Urothelium cell line (cell line): Measurements from ENCODE around the gene FRG2B.
"Not testable (repeated sequence)": the region's sequence is repeated elsewhere in the genome, so short reads cannot be mapped to it uniquely, and the experiment has no call there.

Experiments used
- DNase-seq: peaks from one replicate; pipeline ENCODE4 v3.0.0; 2011; ENCODE audit warnings: low spot score, mixed read lengths
- FAIRE-seq: peaks from 2 replicates; lab custom pipeline; 2011; peaks lifted over from hg19 to GRCh38; lab: Jason Lieb, UNC

Gene FRG2B

GRCh38 chr10:133600657-133601056 lies 25.9 kb downstream of the FRG2B start:
- no peak for DNase-seq
- FAIRE-seq = no peak

GRCh38 chr10:133599869-133600268 lies 26.7 kb downstream of the FRG2B start:
- not testable (repeated sequence) for FAIRE-seq, DNase-seq

GRCh38 chr10:133592716-133593115 lies 33.9 kb downstream of the FRG2B start:
- FAIRE-seq (no peak), DNase-seq (no peak)

- no peak for FAIRE-seq
- DNase-seq = no peak
Measured at GRCh38 chr10:133590970-133591359, 35.6 kb downstream of the FRG2B start.

GRCh38 chr10:133590226-133590969 lies 36.2 kb downstream of the FRG2B start:
- FAIRE-seq (no peak), DNase-seq (no peak)

- not testable (repeated sequence) for DNase-seq, FAIRE-seq
Measured at GRCh38 chr10:133577037-133577436, 49.6 kb downstream of the FRG2B start.
